B cell (primary cell): ENCODE data around the gene CHD1. TPM values are rescaled to one million over a fixed set of nuclear protein-coding genes. Genes with fewer than 3 reads are reported as not detected.

ENCODE experiments used
- ATAC-seq: fragments of 200-7000 bp; cut with Tn5 transposase; one replicate; pipeline ENCODE4 v1.10.0; 2021; ENCODE audit warnings: low read depth, mild to moderate bottlenecking, moderate number of reproducible peaks, moderate library complexity
- CTCF ChIA-PET: fragments of 350-600 bp; sonication (Branson Sonifier 250); formaldehyde crosslinking; loops from one replicate; lab custom pipeline; 2021; ENCODE audit warnings: antibody characterized with exemption, inconsistent platforms; lab: Charles Lee
- POLR2A ChIA-PET: fragments of 350-600 bp; sonication (Branson Sonifier 250); formaldehyde crosslinking; loops from one replicate; lab custom pipeline; 2021; ENCODE audit warnings: antibody characterized with exemption; lab: Charles Lee
- DNase-seq: peaks from one replicate; pipeline ENCODE4 v3.0.0; 2013
- H2AFZ ChIP-seq: 2 replicates; pipeline ENCODE4 v1.6.1; 2012; ENCODE audit warnings: mild to moderate bottlenecking, low read depth, low read length; ENCODE audit not compliant: insufficient read depth, poor library complexity, severe bottlenecking
- H3K27ac ChIP-seq, 2 donors: 1 replicate in 1 of 2; 2 replicates in 1 of 2; pipeline ENCODE4 v1.5.1; 2012 to 2013; ENCODE audit warnings: low read length in 2 of 2, mild to moderate bottlenecking in 2 of 2, moderate library complexity in 1 of 2
- H3K27me3 ChIP-seq, 4 experiments: fragments of 200-600 bp in 1 of 4; sonication (generic) in 1 of 4; replicated peaks in 1 of 4; 1 replicate in 2 of 4; 2 replicates in 2 of 4; pipeline versions ENCODE4 v1.6.1 to v1.7.0; 2013 to 2016; ENCODE audit warnings: low read length in 3 of 4, mild to moderate bottlenecking in 2 of 4, mixed read lengths in 1 of 4, moderate library complexity in 1 of 4; ENCODE audit not compliant: insufficient read depth in 4 of 4, control insufficient read depth in 3 of 4; ENCODE audit errors: control extremely low read depth in 1 of 4
- H3K36me3 ChIP-seq, 2 experiments: replicated peaks in 1 of 2; 1 replicate in 1 of 2; 2 replicates in 1 of 2; pipeline versions ENCODE4 v1.6.1 to v1.7.1; 2013; ENCODE audit warnings: low read length in 1 of 2; ENCODE audit not compliant: insufficient read depth in 2 of 2, control insufficient read depth in 1 of 2; ENCODE audit errors: control extremely low read depth in 1 of 2, extremely low read depth in 1 of 2
- H3K4me1 ChIP-seq, 2 donors: fragments of 200-600 bp in 1 of 2; sonication (generic) in 1 of 2; 1 replicate in 1 of 2; 2 replicates in 1 of 2; pipeline versions ENCODE4 v1.5.1 to v1.6.1; 2013 to 2017; ENCODE audit warnings: low read length in 2 of 2; ENCODE audit not compliant: control insufficient read depth in 2 of 2, insufficient read depth in 2 of 2
- H3K4me2 ChIP-seq: replicated peaks from 2 replicates; pipeline ENCODE3; 2012; ENCODE audit warnings: mild to moderate bottlenecking, low read depth, low read length; ENCODE audit not compliant: poor library complexity, severe bottlenecking
- H3K4me3 ChIP-seq, 5 experiments: fragments of 200-600 bp in 1 of 5; sonication (generic) in 1 of 5; 1 replicate in 3 of 5; 2 replicates in 2 of 5; pipeline versions ENCODE4 v1.5.1 to v1.7.0; 2011 to 2016; ENCODE audit warnings: low read length in 4 of 5, mild to moderate bottlenecking in 4 of 5, low read depth in 2 of 5, control low read depth in 1 of 5, moderate library complexity in 1 of 5; ENCODE audit not compliant: insufficient read depth in 1 of 5; ENCODE audit errors: control extremely low read depth in 1 of 5, extremely low read depth in 1 of 5
- H3K79me2 ChIP-seq: fragments of 200-600 bp; sonication (generic); one replicate; pipeline ENCODE4 v1.6.0; 2016; ENCODE audit warnings: low read length; ENCODE audit not compliant: control insufficient read depth, insufficient read depth
- H3K9ac ChIP-seq: fragments of 200-600 bp; sonication (generic); 2 replicates; pipeline ENCODE4 v1.6.1; 2017; ENCODE audit warnings: mild to moderate bottlenecking, low read length, moderate library complexity
- H3K9me3 ChIP-seq, 3 donors: one replicate each; pipeline versions ENCODE4 v1.6.1 to v1.7.1; 2013; ENCODE audit warnings: low read length in 2 of 3; ENCODE audit not compliant: control insufficient read depth in 2 of 3, insufficient read depth in 1 of 3; ENCODE audit errors: control extremely low read depth in 1 of 3
- H4K20me1 ChIP-seq: 2 replicates; pipeline ENCODE4 v1.6.0; 2012; ENCODE audit warnings: mild to moderate bottlenecking, low read length; ENCODE audit not compliant: insufficient read depth, control insufficient read depth, poor library complexity, severe bottlenecking
- H3K27ac Mint-ChIP-seq: one replicate; pipeline ENCODE4 v1.8.0; 2021; ENCODE audit warnings: mixed read lengths
- H3K27me3 Mint-ChIP-seq: one replicate; pipeline ENCODE4 v1.8.0; 2021; ENCODE audit warnings: mixed read lengths
- H3K4me1 Mint-ChIP-seq: one replicate; pipeline ENCODE4 v1.8.0; 2021; ENCODE audit warnings: mixed read lengths
- H3K4me3 Mint-ChIP-seq: one replicate; pipeline ENCODE4 v1.8.0; 2021; ENCODE audit warnings: mixed read lengths
- H3K9me3 Mint-ChIP-seq: one replicate; pipeline ENCODE4 v1.8.0; 2022; ENCODE audit warnings: mixed read lengths; ENCODE audit not compliant: insufficient read depth
- EZH2 ChIP-seq: IDR thresholded peaks from 2 replicates; pipeline ENCODE4 v1.6.1; 2012; ENCODE audit warnings: borderline replicate concordance, low read depth, mild to moderate bottlenecking, moderate library complexity, low read length; ENCODE audit not compliant: insufficient read depth, poor library complexity, severe bottlenecking
- WGBS: methylation state at CpG from one replicate; pipeline ENCODE4 v1.1.5; 2013; ENCODE audit warnings: missing lambda C conversion rate; ENCODE audit not compliant: insufficient coverage; 5-methylcytosine and 5-hydroxymethylcytosine counted together
- intact Hi-C: fragments of 100-400 bp; cut with micrococcal nuclease; formaldehyde crosslinking; loops from one replicate; pipeline ENCODE4 v1.10.0; 2022
- polyA plus RNA-seq: library from polyadenylated mRNA; depleted of rRNA; stranded (reverse); fragments of >200 nt; gene quantifications from 2 replicates; pipeline ENCODE4 v1.2.3, GENCODE V29; 2012
- total RNA-seq, 2 donors: library from RNA; stranded (reverse); fragments of 120-200 nt in 1 of 2; gene quantifications; 1 replicate in 1 of 2; 2 replicates in 1 of 2; pipeline versions ENCODE4 v1.2.3 to v1.2.4, GENCODE V29; 2013 to 2022
- TF ChIP-seq, protein P1 (sequence below): fragments of 200-600 bp; IDR thresholded peaks from one replicate; pipeline ENCODE4 v1.8.0; 2022; ENCODE audit warnings: antibody characterized with exemption, mild to moderate bottlenecking

Gene CHD1
- total and polyA plus RNA-seq, 2 donors (not counting 1 experiment from before 2014, with no cell fraction given) = 27.8 to 91.4 TPM

DNA sequence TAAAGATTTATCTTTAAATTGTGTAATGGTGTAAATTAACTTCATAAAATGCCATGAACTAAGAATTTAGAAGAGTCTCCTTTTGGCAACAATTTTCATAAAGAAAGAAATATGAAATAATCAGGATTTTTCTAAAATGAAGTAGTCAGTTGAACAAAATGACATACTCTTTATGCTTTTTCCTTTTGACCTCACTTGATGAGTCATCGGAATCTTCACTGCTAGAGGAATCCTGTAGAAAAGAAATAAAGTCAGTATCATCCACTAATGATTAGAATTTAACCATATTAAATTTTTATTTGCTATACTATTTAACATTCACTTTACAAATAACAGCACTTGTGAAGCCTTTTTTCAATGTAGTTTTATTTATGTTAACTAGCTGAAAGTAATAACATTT lies 26.1 kb downstream of the CHD1 start:
- H3K4me3 Mint-ChIP-seq = no peak overlapping the region
- no peak overlapping the region for H2AFZ ChIP-seq
- H3K27ac ChIP-seq = no peak overlapping the region
- no CpG with 5 or more reads among the region's 1 CpG for WGBS
- TF ChIP-seq EZH2 = no peak
- TF ChIP-seq, protein P1, sequence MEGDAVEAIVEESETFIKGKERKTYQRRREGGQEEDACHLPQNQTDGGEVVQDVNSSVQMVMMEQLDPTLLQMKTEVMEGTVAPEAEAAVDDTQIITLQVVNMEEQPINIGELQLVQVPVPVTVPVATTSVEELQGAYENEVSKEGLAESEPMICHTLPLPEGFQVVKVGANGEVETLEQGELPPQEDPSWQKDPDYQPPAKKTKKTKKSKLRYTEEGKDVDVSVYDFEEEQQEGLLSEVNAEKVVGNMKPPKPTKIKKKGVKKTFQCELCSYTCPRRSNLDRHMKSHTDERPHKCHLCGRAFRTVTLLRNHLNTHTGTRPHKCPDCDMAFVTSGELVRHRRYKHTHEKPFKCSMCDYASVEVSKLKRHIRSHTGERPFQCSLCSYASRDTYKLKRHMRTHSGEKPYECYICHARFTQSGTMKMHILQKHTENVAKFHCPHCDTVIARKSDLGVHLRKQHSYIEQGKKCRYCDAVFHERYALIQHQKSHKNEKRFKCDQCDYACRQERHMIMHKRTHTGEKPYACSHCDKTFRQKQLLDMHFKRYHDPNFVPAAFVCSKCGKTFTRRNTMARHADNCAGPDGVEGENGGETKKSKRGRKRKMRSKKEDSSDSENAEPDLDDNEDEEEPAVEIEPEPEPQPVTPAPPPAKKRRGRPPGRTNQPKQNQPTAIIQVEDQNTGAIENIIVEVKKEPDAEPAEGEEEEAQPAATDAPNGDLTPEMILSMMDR = no peak
- no peak overlapping the region for H3K27ac Mint-ChIP-seq
- peaks cover 0 to 9% of the 10 kb centered on the region in 2 donors for H3K4me1 ChIP-seq
- POLR2A ChIA-PET = no interaction called here
- no peaks in the 10 kb centered on the region for H3K27me3 ChIP-seq
- intact Hi-C loops = no loop called here
- H3K4me2 ChIP-seq = no peak overlapping the region
- CTCF ChIA-PET = interaction anchor here (0.6 to 3.5 kb wide), 3 partner anchors 18 to 159 kb away, joined by 3 to 90 read pairs (median 67); no protein-coding TSS in a partner anchor
- H3K9ac ChIP-seq = no peak overlapping the region
- H3K27me3 Mint-ChIP-seq = no peaks in the 10 kb centered on the region
- H4K20me1 ChIP-seq = peaks cover 24% of the 10 kb centered on the region
- no peak overlapping the region for H3K4me3 ChIP-seq
- H3K36me3 ChIP-seq = peaks cover 17 to 55% of the 10 kb centered on the region in 2 experiments
- DNase-seq = no peak
- no peaks in the 10 kb centered on the region for H3K9me3 Mint-ChIP-seq
- peaks cover 65% of the 10 kb centered on the region for H3K79me2 ChIP-seq
- no peaks in the 10 kb centered on the region for H3K9me3 ChIP-seq
- peaks cover 9% of the 10 kb centered on the region for H3K4me1 Mint-ChIP-seq
- ATAC-seq = no peak

DNA sequence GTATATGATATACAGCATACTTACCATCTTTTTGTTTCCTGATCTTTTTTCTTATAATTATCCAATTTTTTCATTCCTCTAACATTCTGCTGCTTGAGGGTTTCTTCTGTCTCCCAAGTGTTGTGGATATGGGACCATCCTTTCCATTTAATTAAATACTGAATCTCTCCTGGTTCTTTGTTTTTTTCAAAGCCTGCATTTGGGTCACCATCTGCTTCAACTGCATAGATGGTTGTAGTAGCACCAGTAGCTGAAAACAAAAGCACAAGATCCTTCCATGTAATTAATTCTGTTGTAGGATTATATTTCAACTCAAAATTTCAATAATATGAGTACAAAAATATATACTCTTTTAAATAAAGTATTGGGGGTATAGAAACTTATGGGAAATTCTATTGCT lies 29.4 kb downstream of the CHD1 start:
- Mint-ChIP-seq H3K4me3 (no peak overlapping the region), H3K27ac (no peak overlapping the region), H3K27me3 (no peaks in the 10 kb centered on the region), H3K9me3 (no peaks in the 10 kb centered on the region), H3K4me1 (no peaks in the 10 kb centered on the region)
- H3K9ac ChIP-seq = no peak overlapping the region
- peaks cover 8% of the 10 kb centered on the region for H4K20me1 ChIP-seq
- peaks cover 25 to 72% of the 10 kb centered on the region in 2 experiments for H3K36me3 ChIP-seq
- DNase-seq = no peak
- no peak overlapping the region for H3K4me3 ChIP-seq
- ChIA-PET CTCF (interaction anchor here (1.7 kb wide), 1 partner anchor 161 kb away, joined by 6 read pairs; no protein-coding TSS in a partner anchor), POLR2A (no interaction called here)
- H3K4me1 ChIP-seq = no peaks in the 10 kb centered on the region
- peaks cover 39% of the 10 kb centered on the region for H3K79me2 ChIP-seq
- no peaks in the 10 kb centered on the region for H3K9me3 ChIP-seq
- no peaks in the 10 kb centered on the region for H3K27me3 ChIP-seq
- ATAC-seq = no peak
- H2AFZ ChIP-seq = no peak overlapping the region
- intact Hi-C loops = loop anchor here (5.0 kb wide), 1 partner anchor 37 kb away; no protein-coding TSS in a partner anchor
- no peak overlapping the region for H3K27ac ChIP-seq
- no peak overlapping the region for H3K4me2 ChIP-seq
- no peak for TF ChIP-seq EZH2
- TF ChIP-seq, protein P1 = no peak
